Vagina (tissue), 2 donors: ENCODE measurements around the gene ABCA10. TPM values are rescaled to one million over a fixed set of nuclear protein-coding genes. Genes with fewer than 3 reads are reported as not detected.
"Not testable (repeated sequence)": the region's sequence is repeated elsewhere in the genome, so short reads cannot be mapped to it uniquely, and the experiment has no call there.

Experiments used
- DNase-seq, 2 donors: peaks; one replicate each; pipeline ENCODE4 v3.0.0-alpha.2; 2017; ENCODE audit errors: extremely low spot score in 2 of 2
- H3K27ac ChIP-seq: fragments of 200-600 bp; sonication (generic); one replicate; pipeline ENCODE4 v1.5.1; 2019
- H3K27me3 ChIP-seq: fragments of 200-600 bp; sonication (generic); one replicate; pipeline ENCODE4 v1.5.1; 2019
- H3K36me3 ChIP-seq, 2 donors: fragments of 200-600 bp; sonication (generic); one replicate each; pipeline ENCODE4 v1.5.1; 2017 to 2019
- H3K4me1 ChIP-seq: fragments of 200-600 bp; sonication (generic); one replicate; pipeline ENCODE4 v1.5.1; 2019
- H3K4me3 ChIP-seq, 2 donors: fragments of 200-600 bp; sonication (generic); 1 replicate in 1 of 2; 2 replicates in 1 of 2; pipeline ENCODE4 v1.5.1; 2016 to 2019
- H3K9me3 ChIP-seq: fragments of 200-600 bp; sonication (generic); one replicate; pipeline ENCODE4 v1.5.1; 2019
- CTCF ChIP-seq, 3 experiments: fragments of 450-650 bp in 2 of 3; fragments of 200-600 bp in 1 of 3; sonication (generic) in 1 of 3; IDR thresholded peaks; one replicate each; pipeline ENCODE4 v1.5.1; 2017 to 2019; ENCODE audit warnings: antibody characterized with exemption in 3 of 3, mild to moderate bottlenecking in 2 of 3, moderate library complexity in 2 of 3
- POLR2A ChIP-seq, 2 donors: fragments of 450-650 bp; IDR thresholded peaks; one replicate each; pipeline ENCODE4 v1.6.1; 2017; ENCODE audit warnings: antibody characterized with exemption in 2 of 2, mild to moderate bottlenecking in 2 of 2, moderate library complexity in 2 of 2
- POLR2AphosphoS5 ChIP-seq, 2 donors: sonication (generic); formaldehyde crosslinking; IDR thresholded peaks; one replicate each; pipeline ENCODE4 v1.9.0; 2017; ENCODE audit warnings: antibody characterized with exemption in 2 of 2, mild to moderate bottlenecking in 2 of 2, low read depth in 1 of 2; ENCODE audit not compliant: insufficient read depth in 1 of 2
- intact Hi-C: fragments of 100-400 bp; cut with DNase I; formaldehyde crosslinking; loops from one replicate; pipeline ENCODE4 v1.15.1; 2023
- total RNA-seq: library from RNA; depleted of rRNA; stranded (reverse); fragments of >200 nt; gene quantifications from one replicate; pipeline ENCODE4 v1.2.3, GENCODE V29; 2016

Gene ABCA10
- total RNA-seq, result 32.2 TPM

GRCh38 chr17:69228576-69228975 is at the start of gene ABCA10:
Gene ABCA10 (minus strand): TSS chr17:69228824. CDS start chr17:69225358, 3,466 bp downstream.
- H3K9me3 ChIP-seq, result peaks cover 4% of the 10 kb centered on the region
- peaks cover 4% of the 10 kb centered on the region for H3K4me1 ChIP-seq
- H3K4me3 ChIP-seq, result peak within 1 kb of the TSS in 1 of 2 donors; percentile 21
- no peak for DNase-seq
- no peak for TF ChIP-seq POLR2A (IDR thresholded peaks at IDR 0.05)
- TF ChIP-seq POLR2AphosphoS5 (IDR thresholded peaks at IDR 0.05; ENCODE audit: insufficient read depth in 1 of 2, low read depth in 1 of 2), result no peak
- no peak for TF ChIP-seq CTCF (IDR thresholded peaks at IDR 0.05)
- intact Hi-C loops, result no loop called here
- no peaks in the 10 kb centered on the region for H3K36me3 ChIP-seq
- H3K27ac ChIP-seq, result peak within 1 kb of the TSS; percentile 50
- no peaks in the 10 kb centered on the region for H3K27me3 ChIP-seq

GRCh38 chr17:69276279-69276678 is 47.7 kb upstream of the ABCA10 start:
- intact Hi-C loops, H3K27ac ChIP-seq, H3K4me3 ChIP-seq, DNase-seq, H3K4me1 ChIP-seq, H3K27me3 ChIP-seq, H3K9me3 ChIP-seq: not testable (repeated sequence)
- H3K36me3 ChIP-seq, result peaks cover 0 to 14% of the 10 kb centered on the region in 2 donors

GRCh38 chr17:69275751-69276150 is 47.1 kb upstream of the ABCA10 start:
- no peaks in the 10 kb centered on the region for H3K27me3 ChIP-seq
- no peak overlapping the region for H3K27ac ChIP-seq
- no peaks in the 10 kb centered on the region for H3K9me3 ChIP-seq
- H3K36me3 ChIP-seq, result peaks cover 0 to 14% of the 10 kb centered on the region in 2 donors
- H3K4me3 ChIP-seq, result no peak overlapping the region
- DNase-seq, result no peak
- TF ChIP-seq POLR2A (IDR thresholded peaks at IDR 0.05) (no peak), POLR2AphosphoS5 (IDR thresholded peaks at IDR 0.05; ENCODE audit: insufficient read depth in 1 of 2, low read depth in 1 of 2) (no peak), CTCF (IDR thresholded peaks at IDR 0.05) (no peak)
- intact Hi-C loops, result no loop called here
- no peaks in the 10 kb centered on the region for H3K4me1 ChIP-seq

GRCh38 chr17:69271023-69271422 is 42.4 kb upstream of the ABCA10 start:
- H3K36me3 ChIP-seq, result no peaks in the 10 kb centered on the region
- no peak overlapping the region for H3K27ac ChIP-seq
- intact Hi-C loops, result no loop called here
- H3K4me3 ChIP-seq, result no peak overlapping the region
- TF ChIP-seq CTCF (IDR thresholded peaks at IDR 0.05) (no peak), POLR2AphosphoS5 (IDR thresholded peaks at IDR 0.05; ENCODE audit: insufficient read depth in 1 of 2, low read depth in 1 of 2) (no peak), POLR2A (IDR thresholded peaks at IDR 0.05) (no peak)
- DNase-seq, result no peak
- H3K27me3 ChIP-seq, result no peaks in the 10 kb centered on the region
- no peaks in the 10 kb centered on the region for H3K9me3 ChIP-seq
- H3K4me1 ChIP-seq, result no peaks in the 10 kb centered on the region

- no peak for DNase-seq
- intact Hi-C loops, result no loop called here
- TF ChIP-seq POLR2AphosphoS5 (IDR thresholded peaks at IDR 0.05; ENCODE audit: insufficient read depth in 1 of 2, low read depth in 1 of 2) (no peak), CTCF (IDR thresholded peaks at IDR 0.05) (no peak), POLR2A (IDR thresholded peaks at IDR 0.05) (no peak)
- H3K9me3 ChIP-seq, result no peaks in the 10 kb centered on the region
- no peaks in the 10 kb centered on the region for H3K27me3 ChIP-seq
- H3K4me3 ChIP-seq, result no peak overlapping the region
- H3K36me3 ChIP-seq, result no peaks in the 10 kb centered on the region
- no peaks in the 10 kb centered on the region for H3K4me1 ChIP-seq
- no peak overlapping the region for H3K27ac ChIP-seq
Observed at GRCh38 chr17:69269131-69269998, 40.7 kb upstream of the ABCA10 start.
